ENCODE measurements around the gene PNLIPRP2. TPM values are rescaled to one million over a fixed set of nuclear protein-coding genes. Genes with fewer than 3 reads are reported as not detected.

Gene PNLIPRP2
- total and polyA plus RNA-seq, 2 donors, result 0.06 TPM; not detected in 1

- Histone ChIP-seq H3K27ac (ENCODE audit: low read depth) (no peak overlapping the region), H3K4me1 (ENCODE audit: insufficient read depth) (no peaks in the 10 kb centered on the region), H3K4me3 (ENCODE audit: low read depth, low read length) (no peak overlapping the region), H3K36me3 (ENCODE audit: insufficient read depth) (no peaks in the 10 kb centered on the region)
- no peak for DNase-seq (ENCODE audit: extremely low spot score)
- WGBS, result 96% methylated on average over 1 of the region's 1 CpG
Measured at GRCh38 chr10:116653885-116654284, 33.1 kb downstream of the PNLIPRP2 start.

GRCh38 chr10:116654816-116655215 lies 34.1 kb downstream of the PNLIPRP2 start:
- DNase-seq (ENCODE audit: extremely low spot score), result no peak
- H3K4me1 ChIP-seq (ENCODE audit: insufficient read depth), result no peaks in the 10 kb centered on the region
- H3K36me3 ChIP-seq (ENCODE audit: insufficient read depth), result no peaks in the 10 kb centered on the region
- no peak overlapping the region for H3K27ac ChIP-seq (ENCODE audit: low read depth)
- no peak overlapping the region for H3K4me3 ChIP-seq (ENCODE audit: low read depth, low read length)
- 59% methylated on average over 4 of the region's 4 CpGs for WGBS

DNA sequence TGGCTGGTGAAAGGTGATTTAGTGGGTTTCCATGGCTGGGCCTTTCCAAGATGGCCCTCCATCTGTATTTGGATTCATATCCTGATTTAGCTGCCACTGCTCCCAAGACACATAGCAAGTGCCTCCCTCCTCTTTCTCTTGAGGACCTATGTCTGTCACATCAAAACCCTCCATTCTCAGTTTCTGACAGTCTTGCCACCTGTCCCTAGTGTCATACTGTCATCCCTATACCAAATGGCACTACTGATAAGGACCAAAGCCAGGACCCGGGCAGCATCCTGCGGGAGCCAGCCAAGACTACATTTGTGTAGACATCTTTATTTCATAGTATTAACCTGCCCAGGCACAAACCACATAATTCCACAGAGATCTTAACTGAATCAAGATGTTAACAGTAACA lies 34.8 kb downstream of the PNLIPRP2 start:
- Histone ChIP-seq H3K27ac (ENCODE audit: low read depth) (no peak overlapping the region), H3K4me3 (ENCODE audit: low read depth, low read length) (no peak overlapping the region), H3K4me1 (ENCODE audit: insufficient read depth) (no peaks in the 10 kb centered on the region), H3K36me3 (ENCODE audit: insufficient read depth) (no peaks in the 10 kb centered on the region)
- no peak for DNase-seq (ENCODE audit: extremely low spot score)
- 64% methylated on average over 2 of the region's 2 CpGs for WGBS

GRCh38 chr10:116656044-116656443 lies 35.3 kb downstream of the PNLIPRP2 start:
- no peak for DNase-seq (ENCODE audit: extremely low spot score)
- Histone ChIP-seq H3K4me3 (ENCODE audit: low read depth, low read length) (no peak overlapping the region), H3K4me1 (ENCODE audit: insufficient read depth) (no peaks in the 10 kb centered on the region), H3K27ac (ENCODE audit: low read depth) (no peak overlapping the region), H3K36me3 (ENCODE audit: insufficient read depth) (no peaks in the 10 kb centered on the region)
- WGBS, result 70% methylated on average over 4 of the region's 4 CpGs

- no peak overlapping the region for H3K27ac ChIP-seq (ENCODE audit: low read depth)
- no peaks in the 10 kb centered on the region for H3K4me1 ChIP-seq (ENCODE audit: insufficient read depth)
- no peak overlapping the region for H3K4me3 ChIP-seq (ENCODE audit: low read depth, low read length)
- DNase-seq (ENCODE audit: extremely low spot score), result no peak
- 87% methylated on average over 5 of the region's 5 CpGs for WGBS
- H3K36me3 ChIP-seq (ENCODE audit: insufficient read depth), result no peaks in the 10 kb centered on the region
Measured at GRCh38 chr10:116657863-116658551, 37.3 kb downstream of the PNLIPRP2 start.

GRCh38 chr10:116659049-116659670 lies 38.4 kb downstream of the PNLIPRP2 start:
- Histone ChIP-seq H3K4me3 (ENCODE audit: low read depth, low read length) (no peak overlapping the region), H3K27ac (ENCODE audit: low read depth) (no peak overlapping the region), H3K36me3 (ENCODE audit: insufficient read depth) (no peaks in the 10 kb centered on the region), H3K4me1 (ENCODE audit: insufficient read depth) (no peaks in the 10 kb centered on the region)
- no peak for DNase-seq (ENCODE audit: extremely low spot score)
- 79% methylated on average over 10 of the region's 10 CpGs for WGBS

DNA sequence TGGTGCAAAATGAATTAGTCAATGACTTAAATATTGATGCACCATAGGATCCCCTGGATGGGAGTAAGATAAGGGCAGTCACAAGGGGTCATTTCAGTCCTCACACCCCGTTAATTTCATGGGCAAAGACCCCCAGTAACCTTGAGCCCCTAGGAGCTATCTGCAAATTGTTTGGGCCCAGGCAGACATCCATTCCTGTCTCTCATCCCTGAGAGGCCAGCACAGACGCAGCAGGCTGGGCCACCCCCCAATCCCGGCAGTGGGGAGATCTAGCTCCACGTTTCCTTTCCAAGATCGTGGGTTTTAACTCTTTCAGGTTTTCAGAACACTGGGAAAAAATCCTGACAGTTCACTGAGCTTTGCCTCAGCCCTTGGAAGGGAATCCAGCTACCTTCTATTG lies 40.1 kb downstream of the PNLIPRP2 start:
- no peaks in the 10 kb centered on the region for H3K4me1 ChIP-seq (ENCODE audit: insufficient read depth)
- no peak overlapping the region for H3K4me3 ChIP-seq (ENCODE audit: low read depth, low read length)
- WGBS, result 30% methylated on average over 5 of the region's 5 CpGs
- no peaks in the 10 kb centered on the region for H3K36me3 ChIP-seq (ENCODE audit: insufficient read depth)
- no peak overlapping the region for H3K27ac ChIP-seq (ENCODE audit: low read depth)
- DNase-seq (ENCODE audit: extremely low spot score), result no peak

GRCh38 chr10:116663342-116663741 lies 42.6 kb downstream of the PNLIPRP2 start:
- 95% methylated on average over 7 of the region's 7 CpGs for WGBS
- DNase-seq (ENCODE audit: extremely low spot score), result no peak
- no peaks in the 10 kb centered on the region for H3K4me1 ChIP-seq (ENCODE audit: insufficient read depth)
- H3K4me3 ChIP-seq (ENCODE audit: low read depth, low read length), result no peak overlapping the region
- no peaks in the 10 kb centered on the region for H3K36me3 ChIP-seq (ENCODE audit: insufficient read depth)
- no peak overlapping the region for H3K27ac ChIP-seq (ENCODE audit: low read depth)

DNA sequence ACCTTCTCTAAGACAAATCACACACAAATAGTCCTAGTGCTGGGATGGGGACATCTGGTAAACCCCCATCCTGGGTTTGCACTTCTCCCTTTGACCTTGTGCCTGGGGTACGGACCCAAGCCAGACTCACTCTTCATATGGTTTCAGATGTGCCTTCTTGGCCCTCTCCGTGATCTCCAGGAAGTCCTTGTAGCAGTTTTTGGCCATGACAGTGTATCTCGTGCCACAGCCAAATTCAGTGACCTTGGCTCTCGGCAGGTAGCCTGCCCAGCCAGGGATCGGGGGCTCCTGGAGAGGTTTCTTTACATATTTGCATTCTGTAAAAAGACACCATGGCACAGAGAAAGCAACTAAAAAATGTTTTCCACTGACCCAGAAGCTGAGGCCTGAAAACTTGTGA lies 43.9 kb downstream of the PNLIPRP2 start:
- DNase-seq (ENCODE audit: extremely low spot score), result no peak
- no peak overlapping the region for H3K27ac ChIP-seq (ENCODE audit: low read depth)

GRCh38 chr10:116665541-116666125 lies 44.9 kb downstream of the PNLIPRP2 start:
- no peaks in the 10 kb centered on the region for H3K4me1 ChIP-seq (ENCODE audit: insufficient read depth)
- WGBS, result 27% methylated on average over 13 of the region's 13 CpGs
- no peak overlapping the region for H3K4me3 ChIP-seq (ENCODE audit: low read depth, low read length)
- DNase-seq (ENCODE audit: extremely low spot score), result peak; percentile 41
- H3K36me3 ChIP-seq (ENCODE audit: insufficient read depth), result no peaks in the 10 kb centered on the region
- no peak overlapping the region for H3K27ac ChIP-seq (ENCODE audit: low read depth)

More for the DNA sequence above, 43.9 kb downstream of the PNLIPRP2 start:
- H3K36me3 ChIP-seq (ENCODE audit: insufficient read depth), result no peaks in the 10 kb centered on the region
- H3K4me3 ChIP-seq (ENCODE audit: low read depth, low read length), result no peak overlapping the region
- WGBS, result 93% methylated on average over 5 of the region's 5 CpGs
- H3K4me1 ChIP-seq (ENCODE audit: insufficient read depth), result no peaks in the 10 kb centered on the region

DNA sequence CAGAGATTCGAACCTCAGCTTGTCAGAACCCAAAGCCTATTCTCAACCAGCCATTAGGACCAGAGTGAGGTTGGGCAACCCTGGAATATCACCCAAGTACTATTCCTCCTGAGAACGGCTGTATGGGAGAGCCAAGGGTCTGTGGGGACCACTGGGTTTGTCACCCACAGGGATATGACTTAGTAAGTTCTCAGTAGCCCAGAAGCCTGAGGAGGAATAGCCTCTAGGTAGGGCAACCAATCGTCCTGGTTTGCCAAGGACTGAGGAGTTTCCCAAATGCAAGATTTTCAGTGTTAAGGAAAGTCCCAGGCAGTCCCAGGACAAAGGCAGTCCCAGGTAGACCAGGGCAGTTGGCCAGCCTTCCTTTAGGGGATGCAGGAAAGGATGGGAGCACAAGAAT lies 46.7 kb downstream of the PNLIPRP2 start:
- H3K27ac ChIP-seq (ENCODE audit: low read depth), result no peak overlapping the region
- no peaks in the 10 kb centered on the region for H3K4me1 ChIP-seq (ENCODE audit: insufficient read depth)
- H3K4me3 ChIP-seq (ENCODE audit: low read depth, low read length), result no peak overlapping the region
- DNase-seq (ENCODE audit: extremely low spot score), result no peak
- 94% methylated on average over 3 of the region's 3 CpGs for WGBS
- no peaks in the 10 kb centered on the region for H3K36me3 ChIP-seq (ENCODE audit: insufficient read depth)

GRCh38 chr10:116668018-116668417 lies 47.3 kb downstream of the PNLIPRP2 start:
- 96% methylated on average over 9 of the region's 9 CpGs for WGBS
- Histone ChIP-seq H3K27ac (ENCODE audit: low read depth) (no peak overlapping the region), H3K4me1 (ENCODE audit: insufficient read depth) (no peaks in the 10 kb centered on the region), H3K4me3 (ENCODE audit: low read depth, low read length) (no peak overlapping the region), H3K36me3 (ENCODE audit: insufficient read depth) (no peaks in the 10 kb centered on the region)
- DNase-seq (ENCODE audit: extremely low spot score), result no peak

DNA sequence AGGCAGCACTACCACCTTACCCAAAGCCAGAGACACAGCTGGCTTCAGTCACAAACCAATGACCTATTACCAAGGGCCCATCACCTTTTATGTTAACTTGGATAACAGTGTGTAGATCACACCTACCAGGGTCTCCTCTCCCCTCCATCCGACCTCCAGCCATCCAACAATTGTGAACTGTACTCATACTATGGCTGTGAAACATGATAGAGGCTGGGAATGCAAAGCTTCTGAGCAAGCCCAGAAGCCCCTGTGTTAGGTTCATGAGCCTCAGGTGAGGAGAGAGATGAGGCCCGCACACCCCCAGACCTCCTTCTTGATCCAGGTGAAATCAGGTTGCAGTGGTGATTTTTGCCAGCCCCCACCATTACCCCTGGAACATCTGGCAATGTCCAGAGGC lies 47.7 kb downstream of the PNLIPRP2 start:
- no peak for DNase-seq (ENCODE audit: extremely low spot score)
- Histone ChIP-seq H3K4me1 (ENCODE audit: insufficient read depth) (no peaks in the 10 kb centered on the region), H3K27ac (ENCODE audit: low read depth) (no peak overlapping the region), H3K36me3 (ENCODE audit: insufficient read depth) (no peaks in the 10 kb centered on the region), H3K4me3 (ENCODE audit: low read depth, low read length) (no peak overlapping the region)
- WGBS, result 90% methylated on average over 2 of the region's 2 CpGs

GRCh38 chr10:116669080-116669479 lies 48.3 kb downstream of the PNLIPRP2 start:
- no peak overlapping the region for H3K4me3 ChIP-seq (ENCODE audit: low read depth, low read length)
- no peak for DNase-seq (ENCODE audit: extremely low spot score)
- H3K27ac ChIP-seq (ENCODE audit: low read depth), result no peak overlapping the region
- 89% methylated on average over 5 of the region's 5 CpGs for WGBS
- no peaks in the 10 kb centered on the region for H3K36me3 ChIP-seq (ENCODE audit: insufficient read depth)
- no peaks in the 10 kb centered on the region for H3K4me1 ChIP-seq (ENCODE audit: insufficient read depth)

Data from urinary bladder (tissue), 4 donors.